Central memory CD4-positive, alpha-beta T cell (primary cell): ENCODE data around the gene B4GALNT3.

Experiments used
- DNase-seq: peaks from one replicate; pipeline ENCODE4 v3.0.0; 2022

B4GALNT3 gene

DNA sequence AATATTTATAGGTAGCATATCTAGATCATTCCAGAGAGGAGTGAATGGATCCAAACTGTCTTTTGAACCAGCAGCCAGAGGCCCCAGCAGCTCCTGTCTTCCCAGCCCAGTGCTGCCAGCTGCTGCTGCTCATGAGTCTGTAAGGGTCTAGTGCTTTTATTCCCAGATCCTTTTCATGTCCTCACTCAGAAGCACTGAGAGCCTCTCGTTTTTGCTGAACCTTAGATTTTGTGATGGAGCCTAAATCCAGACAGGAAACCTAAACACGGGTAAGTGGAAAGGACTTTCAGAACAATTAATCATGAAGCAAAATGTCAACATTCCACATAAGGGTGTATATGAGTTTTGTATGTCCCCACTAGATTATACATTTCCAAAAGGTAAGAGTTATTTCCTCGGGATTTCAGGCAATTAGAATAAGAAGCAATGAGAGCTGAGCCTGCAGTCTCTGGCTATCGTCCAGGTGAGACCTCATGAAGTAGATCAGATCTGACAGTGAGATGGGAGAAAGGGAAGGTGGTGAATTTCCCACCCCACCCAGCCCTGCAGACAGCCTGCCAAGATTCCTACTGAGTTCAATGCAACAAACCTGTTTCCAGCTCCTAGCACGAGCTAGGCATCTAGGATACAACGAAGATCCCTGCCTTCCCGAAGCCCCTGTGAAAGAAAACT lies 119.1 kb downstream of the B4GALNT3 start:
- DNase-seq = no peak

DNA sequence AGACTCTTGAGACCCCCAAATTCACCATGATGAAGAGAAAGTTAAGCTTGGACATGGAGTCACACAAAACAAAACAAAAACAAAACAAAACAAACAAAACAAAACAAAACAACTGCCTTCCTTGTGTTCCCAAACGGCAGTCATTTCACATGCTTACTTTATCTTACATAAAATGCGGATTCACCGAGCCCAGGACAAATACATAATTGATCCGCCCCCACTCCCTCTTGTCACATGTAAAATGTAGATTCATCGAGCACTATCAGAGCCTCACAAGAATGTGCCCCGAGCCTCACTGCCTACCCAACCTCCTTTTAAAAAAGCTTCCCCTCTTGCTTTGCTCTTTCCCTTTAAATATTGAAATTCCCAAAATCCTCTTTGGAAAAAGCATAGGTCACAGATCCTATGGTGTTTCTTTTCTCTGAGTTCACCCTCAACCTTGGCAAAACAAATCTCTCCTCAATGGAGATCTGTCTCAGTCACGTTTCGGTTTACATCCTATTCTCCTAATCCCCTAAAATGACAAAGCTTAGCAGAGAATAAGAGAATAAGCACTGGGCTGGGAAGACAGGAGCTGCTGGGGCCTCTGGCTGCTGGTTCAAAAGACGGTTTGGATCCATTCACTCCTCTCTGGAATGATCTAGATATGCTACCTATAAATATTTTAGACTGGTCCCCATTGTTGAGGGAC lies 119.8 kb downstream of the B4GALNT3 start:
- no peak for DNase-seq

DNA sequence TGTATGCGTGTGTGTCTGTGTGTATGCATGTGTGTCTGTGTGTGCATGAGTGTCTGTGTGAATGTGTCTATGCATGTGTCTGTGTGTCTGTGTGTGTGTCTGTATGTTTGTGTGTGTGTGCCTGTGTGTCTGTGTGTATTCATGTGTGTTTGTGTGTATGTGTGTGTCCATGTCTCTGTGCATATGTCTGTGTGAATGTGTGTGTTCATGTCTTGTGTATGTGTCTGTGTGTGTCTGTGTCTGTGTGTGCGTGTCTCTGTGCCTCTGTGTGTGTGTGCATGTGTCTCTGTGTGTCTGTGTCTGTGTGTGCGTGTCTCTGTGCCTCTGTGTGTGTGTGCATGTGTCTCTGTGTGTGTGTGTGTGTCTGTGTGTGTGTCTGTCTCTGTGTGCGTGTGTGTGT lies 121.1 kb downstream of the B4GALNT3 start:
- no peak for DNase-seq

- no peak for DNase-seq
Observed at GRCh38 chr12:581321-581720, 121.6 kb downstream of the B4GALNT3 start.

- DNase-seq = no peak
Observed at GRCh38 chr12:581746-582145, 122.0 kb downstream of the B4GALNT3 start.

DNA sequence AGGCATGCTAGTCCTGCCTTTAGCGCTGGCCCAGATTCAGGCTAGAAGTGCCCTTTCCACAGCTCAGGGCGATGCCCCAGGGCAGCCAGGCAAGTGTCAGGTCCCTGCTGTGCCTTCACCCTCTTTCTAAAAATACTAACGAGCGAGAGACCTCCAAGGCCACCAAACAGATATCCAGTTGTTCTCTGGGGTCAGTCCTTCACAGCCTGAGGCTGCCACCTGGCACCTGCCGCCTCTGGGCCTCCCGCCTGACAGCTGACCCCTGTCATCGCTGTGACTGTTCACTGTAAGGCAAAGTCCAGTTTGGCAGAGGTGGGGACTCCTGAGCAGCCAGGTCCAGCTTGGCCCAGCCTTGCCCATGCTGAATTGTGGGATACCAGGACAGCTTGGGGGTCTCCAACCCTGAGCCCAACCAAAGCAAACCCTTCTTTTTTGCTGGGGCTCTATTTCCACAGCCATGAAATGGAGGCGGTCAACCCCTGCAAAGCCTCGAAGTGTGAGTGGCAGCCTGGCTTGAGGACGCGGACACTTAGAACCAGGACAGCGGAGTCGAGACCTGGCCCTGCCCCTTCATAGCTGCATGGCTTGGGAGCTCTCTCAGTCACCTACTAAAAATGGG lies 123.6 kb downstream of the B4GALNT3 start:
- no peak for DNase-seq

GRCh38 chr12:585062-586061 lies 125.6 kb downstream of the B4GALNT3 start:
- no peak for DNase-seq

GRCh38 chr12:586318-587071 lies 126.8 kb downstream of the B4GALNT3 start:
- DNase-seq = no peak

DNA sequence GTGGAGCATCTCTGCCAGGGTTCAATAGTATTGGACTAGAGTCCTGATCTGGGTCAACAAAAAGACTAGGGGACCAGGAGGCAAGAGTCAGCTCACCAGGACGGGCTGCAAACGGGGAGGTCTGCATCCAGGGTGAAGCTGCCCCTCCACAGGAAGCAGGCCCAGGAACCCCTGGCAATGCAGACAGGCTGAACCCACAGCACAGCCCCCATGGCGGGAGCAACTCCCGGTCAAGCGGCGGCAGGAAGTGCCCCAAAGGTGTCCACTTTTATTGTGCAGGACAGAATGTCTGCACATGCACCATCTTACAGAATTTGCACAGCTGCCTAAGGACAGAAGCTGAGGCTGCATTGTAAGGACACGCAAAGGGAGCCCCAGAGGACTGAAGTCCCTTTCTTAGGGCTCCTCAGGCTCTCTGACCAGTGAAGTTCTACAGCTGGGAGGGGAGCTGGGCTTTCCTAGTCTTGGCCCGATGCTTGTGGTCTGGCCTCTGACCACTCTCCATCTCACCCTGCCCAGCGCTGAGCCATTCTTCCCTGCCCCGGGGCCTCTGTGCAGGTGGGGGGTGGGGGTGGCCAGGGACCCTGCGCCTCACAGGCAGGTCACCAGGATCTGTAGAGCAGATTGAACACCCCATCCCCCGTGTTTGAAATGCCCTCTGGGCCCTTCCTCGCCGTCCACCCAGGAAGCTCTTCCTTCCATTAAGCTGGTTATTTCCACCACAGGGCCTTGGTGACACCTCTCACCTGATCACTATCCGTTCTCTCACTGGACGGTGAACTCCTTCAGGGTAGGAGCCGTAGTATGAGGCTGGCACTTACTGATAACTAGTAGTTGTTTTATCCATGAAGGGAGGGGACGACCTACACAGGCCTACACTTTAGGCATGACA lies 127.6 kb downstream of the B4GALNT3 start:
- DNase-seq = no peak

- no peak for DNase-seq
Observed at GRCh38 chr12:588024-588322, 128.2 kb downstream of the B4GALNT3 start.

GRCh38 chr12:588646-589045 lies 128.9 kb downstream of the B4GALNT3 start:
- no peak for DNase-seq

GRCh38 chr12:590206-590750 lies 130.5 kb downstream of the B4GALNT3 start:
- no peak for DNase-seq

- no peak for DNase-seq
Observed at GRCh38 chr12:591167-592023, 131.7 kb downstream of the B4GALNT3 start.

DNA sequence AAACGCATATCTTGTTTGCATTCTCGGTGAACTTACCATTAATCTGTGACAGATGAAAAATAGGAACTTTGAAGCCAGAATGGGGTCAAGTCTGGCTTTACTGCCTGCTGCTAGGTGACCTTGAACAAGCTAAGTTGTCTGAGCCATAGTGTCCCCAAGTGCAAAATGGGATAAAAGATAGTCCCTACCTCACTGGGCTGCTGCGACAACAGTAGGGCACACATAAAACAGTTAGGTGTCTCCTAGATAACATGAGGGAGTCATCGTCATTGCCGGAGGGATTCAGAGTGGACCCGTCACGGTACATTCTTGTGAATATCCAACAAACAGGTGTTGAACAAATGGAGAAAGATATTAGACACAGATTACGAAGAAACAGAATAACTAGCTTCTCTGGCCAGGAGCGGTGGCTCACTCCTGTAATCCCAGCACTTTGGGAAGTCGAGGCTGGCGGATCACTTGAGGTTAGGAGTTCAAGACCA lies 132.3 kb downstream of the B4GALNT3 start:
- DNase-seq = no peak

- DNase-seq = no peak
Observed at GRCh38 chr12:593396-594270, 133.9 kb downstream of the B4GALNT3 start.

DNA sequence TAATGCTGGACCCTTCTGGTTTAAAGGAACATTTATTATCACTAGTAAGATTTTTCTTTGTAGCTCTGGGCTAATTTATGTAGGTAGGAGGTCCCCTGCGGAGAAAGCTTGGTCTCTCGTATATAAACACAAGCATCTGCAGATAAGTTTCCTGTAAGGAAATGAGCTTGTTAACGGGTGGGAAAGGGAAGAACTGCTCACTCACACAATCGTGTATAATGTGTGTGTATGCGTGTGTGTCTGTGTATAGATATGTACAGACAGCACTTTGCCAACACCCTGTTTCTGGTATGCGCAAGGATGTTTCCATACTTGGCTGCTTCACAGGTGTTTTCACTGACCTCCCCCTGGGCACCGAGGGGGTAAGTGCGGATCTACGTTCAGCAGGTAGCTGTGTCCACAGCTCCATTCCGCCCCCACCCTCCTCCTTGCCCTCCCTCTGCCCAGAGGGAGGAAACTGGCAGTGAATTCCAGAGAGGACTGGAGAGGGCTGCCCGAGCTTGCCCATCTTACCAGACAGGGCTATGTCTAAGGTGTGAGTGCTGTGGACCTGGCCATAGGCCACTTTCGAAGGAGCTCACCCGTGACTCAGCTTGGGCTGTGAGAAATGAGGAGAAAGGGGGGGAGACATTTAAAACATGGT lies 138.3 kb downstream of the B4GALNT3 start:
- DNase-seq = no peak

DNA sequence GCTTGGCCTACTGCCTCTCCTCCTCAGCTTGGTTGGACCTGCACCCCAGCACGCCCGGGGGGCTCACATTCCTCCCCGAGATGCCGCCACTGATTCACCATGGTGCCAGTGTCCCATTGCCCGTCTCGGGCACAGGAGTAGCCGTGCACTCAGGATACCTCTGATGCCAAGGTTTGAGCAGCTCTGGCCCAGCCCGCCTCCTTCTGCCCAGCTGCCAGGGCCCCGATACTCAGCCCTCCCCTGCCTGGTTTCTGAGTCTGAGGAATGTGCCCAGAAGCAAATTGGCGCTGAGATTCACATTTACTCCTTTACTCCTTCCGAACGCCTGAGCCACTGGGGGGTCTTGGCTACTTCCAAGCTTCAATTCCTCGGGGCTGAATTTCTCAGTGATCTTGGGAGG lies 140.0 kb downstream of the B4GALNT3 start:
- no peak for DNase-seq
